Naive thymus-derived CD8-positive, alpha-beta T cell (primary cell): ENCODE results near the gene OR10C1. TPM values are rescaled to one million over a fixed set of nuclear protein-coding genes. Genes with fewer than 3 reads are reported as not detected.
A peak's percentile ranks its signal among the peaks of the same experiment; 100 is the strongest.
"Not testable (repeated sequence)": the region's sequence is repeated elsewhere in the genome, so short reads cannot be mapped to it uniquely, and the experiment has no call there.

Experiments
- ATAC-seq, 2 donors: fragments of 150-1000 bp; cut with Tn5 transposase in 1 of 2; sonication (Bioruptor Pico), chemical (Tn5 transposase) in 1 of 2; 1 replicate in 1 of 2; 2 replicates in 1 of 2; pipeline ENCODE4 v1.10.0; 2021; ENCODE audit warnings: mild to moderate bottlenecking in 2 of 2, moderate library complexity in 2 of 2
- POLR2A ChIA-PET: fragments of 350-600 bp; sonication (Branson Sonifier 250); formaldehyde crosslinking; loops from one replicate; lab custom pipeline; 2021; ENCODE audit warnings: antibody characterized with exemption; lab: Charles Lee
- DNase-seq, 10 donors: peaks; one replicate each; pipeline versions ENCODE4 v3.0.0 to v3.0.0-alpha.2; 2020 to 2022
- H3K27ac Mint-ChIP-seq, 10 donors: one replicate each; pipeline ENCODE4 v1.8.0; 2020 to 2022; ENCODE audit warnings: mild to moderate bottlenecking in 10 of 10, mixed read lengths in 10 of 10, moderate library complexity in 4 of 10, inconsistent platforms in 1 of 10
- H3K27me3 Mint-ChIP-seq, 5 donors: one replicate each; pipeline ENCODE4 v1.8.0; 2021 to 2022; ENCODE audit warnings: mixed read lengths in 5 of 5
- H3K36me3 Mint-ChIP-seq, 3 donors: one replicate each; pipeline ENCODE4 v1.8.0; 2020 to 2022; ENCODE audit warnings: mixed read lengths in 3 of 3, mild to moderate bottlenecking in 2 of 3, inconsistent platforms in 1 of 3
- H3K4me1 Mint-ChIP-seq, 4 donors: one replicate each; pipeline ENCODE4 v1.8.0; 2021 to 2022; ENCODE audit warnings: mixed read lengths in 4 of 4
- H3K4me3 Mint-ChIP-seq, 10 donors: one replicate each; pipeline ENCODE4 v1.8.0; 2020 to 2022; ENCODE audit warnings: mild to moderate bottlenecking in 10 of 10, mixed read lengths in 10 of 10, moderate library complexity in 6 of 10, inconsistent platforms in 1 of 10
- H3K9me3 Mint-ChIP-seq, 9 donors: one replicate each; pipeline ENCODE4 v1.8.0; 2020 to 2022; ENCODE audit warnings: mixed read lengths in 9 of 9, mild to moderate bottlenecking in 3 of 9, inconsistent platforms in 1 of 9, moderate library complexity in 1 of 9
- polyA plus RNA-seq, 3 donors: library from polyadenylated mRNA; unstranded; fragments of 300-500 nt; fragmentation: Illumina TruSeq; gene quantifications; one replicate each; pipeline ENCODE4 v1.2.3, GENCODE V29; 2021
- total RNA-seq, 8 experiments: library from RNA in 2 of 8; stranded (reverse) in 2 of 8; gene quantifications; one replicate each; pipeline ENCODE4 v1.2.3 and lab custom pipeline; 2021 to 2026

Gene OR10C1, protein sequence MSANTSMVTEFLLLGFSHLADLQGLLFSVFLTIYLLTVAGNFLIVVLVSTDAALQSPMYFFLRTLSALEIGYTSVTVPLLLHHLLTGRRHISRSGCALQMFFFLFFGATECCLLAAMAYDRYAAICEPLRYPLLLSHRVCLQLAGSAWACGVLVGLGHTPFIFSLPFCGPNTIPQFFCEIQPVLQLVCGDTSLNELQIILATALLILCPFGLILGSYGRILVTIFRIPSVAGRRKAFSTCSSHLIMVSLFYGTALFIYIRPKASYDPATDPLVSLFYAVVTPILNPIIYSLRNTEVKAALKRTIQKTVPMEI
- total RNA-seq (not detected), polyA plus RNA-seq (not detected), total RNA-seq (lab: John Stamatoyannopoulos, UW) (0 reads per million in 6 experiments)

GRCh38 chr6:29439006-29439405 lies at the start of gene OR10C1:
Gene OR10C1, plus strand, starts transcription at chr6:29439306. Its CDS starts 710 bp downstream, at chr6:29440016.
- DNase-seq: no peak
- Mint-ChIP-seq H3K27ac (no peak within 1 kb of the TSS), H3K36me3 (peaks cover 0 to 1% (median 0%) of the 10 kb centered on the region in 3 donors), H3K9me3 (peaks cover 0 to 16% (median 3%) of the 10 kb centered on the region in 9 donors), H3K27me3 (peaks cover 30 to 54% (median 41%) of the 10 kb centered on the region in 5 donors), H3K4me3 (no peak within 1 kb of the TSS), H3K4me1 (no peaks in the 10 kb centered on the region)
- POLR2A ChIA-PET: no interaction called here
- ATAC-seq: no peak

- POLR2A ChIA-PET: no interaction called here
- H3K4me3 Mint-ChIP-seq: no peak within 1 kb of the TSS
- no peaks in the 10 kb centered on the region for H3K36me3 Mint-ChIP-seq
- H3K9me3 Mint-ChIP-seq: peaks cover 0 to under 1% (median 0%) of the 10 kb centered on the region in 9 donors
- DNase-seq (no peak), ATAC-seq (no peak)
- peaks cover 22 to 70% (median 39%) of the 10 kb centered on the region in 5 donors for H3K27me3 Mint-ChIP-seq
- H3K4me1 Mint-ChIP-seq: no peaks in the 10 kb centered on the region
- H3K27ac Mint-ChIP-seq: no peak within 1 kb of the TSS
Observed at GRCh38 chr6:29395331-29395730, 43.8 kb upstream of the OR10C1 start, which contains the start of gene OR12D2. Gene OR12D2, plus strand, starts transcription at chr6:29395631. Its CDS starts 1,069 bp downstream, at chr6:29396700.

GRCh38 chr6:29399525-29399924 lies 39.6 kb upstream of the OR10C1 start:
- Mint-ChIP-seq H3K9me3 (peaks cover 0 to 2% (median 0%) of the 10 kb centered on the region in 9 donors), H3K27ac (no peak overlapping the region), H3K36me3 (no peaks in the 10 kb centered on the region), H3K27me3 (peaks cover 32 to 68% (median 35%) of the 10 kb centered on the region in 5 donors), H3K4me1 (no peaks in the 10 kb centered on the region), H3K4me3 (no peak overlapping the region)
- ATAC-seq (no peak), DNase-seq (no peak)
- POLR2A ChIA-PET: no interaction called here

- H3K4me1 Mint-ChIP-seq: no peaks in the 10 kb centered on the region
- peaks cover 0 to 5% (median 0%) of the 10 kb centered on the region in 3 donors for H3K36me3 Mint-ChIP-seq
- peaks cover 0 to 17% (median 11%) of the 10 kb centered on the region in 9 donors for H3K9me3 Mint-ChIP-seq
- POLR2A ChIA-PET: no interaction called here
- DNase-seq (no peak), ATAC-seq (no peak)
- peaks cover 28 to 58% (median 32%) of the 10 kb centered on the region in 5 donors for H3K27me3 Mint-ChIP-seq
- H3K27ac Mint-ChIP-seq: no peak overlapping the region
- no peak overlapping the region for H3K4me3 Mint-ChIP-seq
Observed at GRCh38 chr6:29403801-29404200, 35.3 kb upstream of the OR10C1 start.

DNA sequence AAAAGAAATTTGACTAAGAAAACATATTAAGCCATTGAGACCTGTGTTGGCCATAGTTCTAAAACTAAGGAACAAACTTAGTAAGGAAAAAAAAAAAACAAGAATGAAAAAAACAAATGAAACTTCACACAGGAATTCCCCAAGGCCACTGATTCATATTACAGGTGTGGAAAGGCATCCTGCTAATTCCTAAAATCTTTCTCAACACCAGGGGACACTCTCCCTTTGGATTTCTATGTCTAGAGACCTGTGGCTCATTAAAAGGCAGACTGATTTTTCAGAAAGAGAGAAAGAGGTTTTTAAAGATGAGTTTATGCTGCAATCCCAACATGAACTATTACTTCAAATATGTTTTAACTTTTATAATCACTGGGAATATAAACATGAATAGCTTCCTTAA lies 24.5 kb upstream of the OR10C1 start, which contains the start of gene OR12D1:
TSS of gene OR12D1 (plus strand) at position 341 of the 400 bp plus-strand sequence.
- POLR2A ChIA-PET: no interaction called here
- Mint-ChIP-seq H3K27ac (no peak within 1 kb of the TSS), H3K9me3 (peaks cover 8 to 29% (median 18%) of the 10 kb centered on the region in 9 donors), H3K36me3 (peaks cover 0 to 24% (median 0%) of the 10 kb centered on the region in 3 donors), H3K4me3 (no peak within 1 kb of the TSS), H3K4me1 (no peaks in the 10 kb centered on the region), H3K27me3 (peaks cover 17 to 59% (median 42%) of the 10 kb centered on the region in 5 donors)
- ATAC-seq (no peak), DNase-seq (no peak)

- no peaks in the 10 kb centered on the region for H3K36me3 Mint-ChIP-seq
- no peak overlapping the region for H3K27ac Mint-ChIP-seq
- H3K9me3 Mint-ChIP-seq: peaks cover 0 to 8% (median 0%) of the 10 kb centered on the region in 9 donors
- H3K27me3 Mint-ChIP-seq: peaks cover 13 to 51% (median 27%) of the 10 kb centered on the region in 5 donors
- H3K4me3 Mint-ChIP-seq: no peak overlapping the region
- no peak for DNase-seq
- H3K4me1 Mint-ChIP-seq: no peaks in the 10 kb centered on the region
- ATAC-seq: no peak
- POLR2A ChIA-PET: no interaction called here
Observed at GRCh38 chr6:29419516-29419915, 19.6 kb upstream of the OR10C1 start.

- POLR2A ChIA-PET: no interaction called here
- Mint-ChIP-seq H3K27ac (no peak overlapping the region), H3K36me3 (peaks cover 0 to 3% (median 0%) of the 10 kb centered on the region in 3 donors), H3K9me3 (peaks cover 0 to 8% (median 0%) of the 10 kb centered on the region in 9 donors), H3K4me1 (no peaks in the 10 kb centered on the region), H3K4me3 (no peak overlapping the region), H3K27me3 (peaks cover 27 to 58% (median 31%) of the 10 kb centered on the region in 5 donors)
- no peak for DNase-seq
- ATAC-seq: no peak
Observed at GRCh38 chr6:29424168-29424567, 14.9 kb upstream of the OR10C1 start.

DNA sequence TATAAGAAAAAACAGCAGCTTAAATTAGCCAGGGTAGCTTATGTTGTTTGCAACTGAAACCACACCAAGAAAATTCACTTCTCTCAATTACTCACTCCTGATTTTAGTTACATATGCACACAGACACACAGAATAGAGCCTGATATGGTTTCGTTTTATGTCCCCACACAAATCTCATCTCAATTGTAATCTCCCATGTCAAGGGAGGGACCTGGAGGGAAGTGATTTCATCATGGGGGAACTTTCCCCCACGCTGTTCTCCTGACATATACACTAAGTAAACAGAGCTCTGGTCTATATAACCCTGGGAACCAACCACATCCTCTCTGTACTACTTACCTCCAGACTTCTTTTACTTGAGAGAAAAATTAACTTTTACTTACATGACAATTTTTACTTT lies 14.5 kb upstream of the OR10C1 start:
- peak in 1 of 2 donors; percentile 42 for ATAC-seq
- no peak overlapping the region for H3K27ac Mint-ChIP-seq

GRCh38 chr6:29425075-29425474 lies 14.0 kb upstream of the OR10C1 start:
- POLR2A ChIA-PET: no interaction called here
- Mint-ChIP-seq H3K4me1 (no peaks in the 10 kb centered on the region), H3K36me3 (peaks cover 0 to 3% (median 0%) of the 10 kb centered on the region in 3 donors), H3K27me3 (peaks cover 29 to 57% (median 34%) of the 10 kb centered on the region in 5 donors), H3K4me3 (no peak overlapping the region), H3K27ac (no peak overlapping the region), H3K9me3 (peaks cover 0 to 8% (median 0%) of the 10 kb centered on the region in 9 donors)
- ATAC-seq (no peak), DNase-seq (no peak)

More for the DNA sequence above, 14.5 kb upstream of the OR10C1 start:
- Mint-ChIP-seq H3K36me3 (peaks cover 0 to 3% (median 0%) of the 10 kb centered on the region in 3 donors), H3K4me3 (no peak overlapping the region), H3K9me3 (peaks cover 0 to 8% (median 0%) of the 10 kb centered on the region in 9 donors), H3K27me3 (peaks cover 30 to 60% (median 35%) of the 10 kb centered on the region in 5 donors), H3K4me1 (no peaks in the 10 kb centered on the region)
- POLR2A ChIA-PET: no interaction called here
- DNase-seq: no peak

GRCh38 chr6:29426654-29427053 lies 12.5 kb upstream of the OR10C1 start:
- Mint-ChIP-seq H3K4me3 (no peak overlapping the region), H3K4me1 (no peaks in the 10 kb centered on the region), H3K27me3 (peaks cover 25 to 47% (median 29%) of the 10 kb centered on the region in 5 donors), H3K9me3 (peaks cover 0 to 2% (median 0%) of the 10 kb centered on the region in 9 donors), H3K36me3 (peaks cover 0 to 3% (median 0%) of the 10 kb centered on the region in 3 donors), H3K27ac (peak overlapping the region in 1 of 10 donors; percentile 30)
- POLR2A ChIA-PET: no interaction called here
- ATAC-seq (no peak), DNase-seq (no peak)

- H3K4me3 Mint-ChIP-seq, H3K27ac Mint-ChIP-seq, H3K4me1 Mint-ChIP-seq, ATAC-seq, H3K36me3 Mint-ChIP-seq, POLR2A ChIA-PET, DNase-seq: not testable (repeated sequence)
- peaks cover 0 to 15% (median 0%) of the 10 kb centered on the region in 9 donors for H3K9me3 Mint-ChIP-seq
- H3K27me3 Mint-ChIP-seq: peaks cover 34 to 70% (median 37%) of the 10 kb centered on the region in 5 donors
Observed at GRCh38 chr6:29436730-29437129, 2.4 kb upstream of the OR10C1 start.

DNA sequence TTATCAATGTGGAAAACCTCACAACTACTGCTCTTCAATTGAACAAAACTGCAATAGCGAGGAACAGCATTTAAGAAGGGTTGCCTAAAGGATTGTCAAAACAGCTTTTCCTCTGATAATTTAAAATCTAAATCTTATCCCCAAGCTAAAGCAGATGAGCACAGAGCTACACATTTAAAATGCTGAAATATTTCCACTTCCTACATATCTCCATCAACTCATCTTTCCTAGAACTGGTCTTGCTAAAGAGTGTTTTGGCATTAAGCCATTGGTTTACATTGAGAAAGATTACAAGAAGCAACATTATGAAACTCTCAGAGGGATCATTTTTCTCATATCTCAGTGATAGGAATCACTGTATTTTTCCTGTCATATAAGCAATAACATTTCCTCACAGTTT lies 3.6 kb downstream of the OR10C1 start:
- Mint-ChIP-seq H3K4me3 (no peak overlapping the region), H3K9me3 (peaks cover 0 to 15% (median 7%) of the 10 kb centered on the region in 9 donors), H3K36me3 (peaks cover 0 to 14% (median 0%) of the 10 kb centered on the region in 3 donors), H3K4me1 (no peaks in the 10 kb centered on the region), H3K27ac (no peak overlapping the region), H3K27me3 (peaks cover 41 to 64% (median 62%) of the 10 kb centered on the region in 5 donors)
- POLR2A ChIA-PET: no interaction called here
- DNase-seq: no peak
- no peak for ATAC-seq

DNA sequence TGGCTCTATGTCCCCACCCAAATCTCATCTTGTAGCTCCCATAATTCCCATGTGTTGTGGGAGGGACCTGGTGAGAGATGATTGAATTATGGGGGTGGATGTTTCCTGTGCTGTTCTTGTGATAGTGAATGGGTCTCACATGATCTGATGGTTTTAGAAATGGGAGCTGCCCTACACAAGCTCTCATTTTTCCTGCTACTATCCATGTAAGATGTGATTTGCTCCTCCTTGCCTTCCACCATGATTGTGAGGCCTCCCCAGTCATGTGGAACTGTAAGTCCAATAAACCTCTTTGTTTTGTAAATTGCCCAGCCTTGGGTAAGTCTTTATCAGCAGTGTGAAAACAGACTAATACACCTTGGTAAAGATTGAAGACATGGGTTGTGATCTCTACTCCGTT lies 4.9 kb downstream of the OR10C1 start:
- POLR2A ChIA-PET, H3K4me3 Mint-ChIP-seq, DNase-seq, ATAC-seq, H3K4me1 Mint-ChIP-seq, H3K27ac Mint-ChIP-seq: not testable (repeated sequence)
- Mint-ChIP-seq H3K9me3 (peaks cover 0 to 15% (median 8%) of the 10 kb centered on the region in 9 donors), H3K27me3 (peaks cover 48 to 72% (median 69%) of the 10 kb centered on the region in 5 donors), H3K36me3 (peaks cover 0 to 22% (median 0%) of the 10 kb centered on the region in 3 donors)
